ENCODE measurements around the gene PCNT. TPM values are rescaled to one million over a fixed set of nuclear protein-coding genes. Genes with fewer than 3 reads are reported as not detected.

The PCNT gene
- total RNA-seq, 6 donors from 2014 or later: 24.9 to 130 (median 44.4) TPM

DNA sequence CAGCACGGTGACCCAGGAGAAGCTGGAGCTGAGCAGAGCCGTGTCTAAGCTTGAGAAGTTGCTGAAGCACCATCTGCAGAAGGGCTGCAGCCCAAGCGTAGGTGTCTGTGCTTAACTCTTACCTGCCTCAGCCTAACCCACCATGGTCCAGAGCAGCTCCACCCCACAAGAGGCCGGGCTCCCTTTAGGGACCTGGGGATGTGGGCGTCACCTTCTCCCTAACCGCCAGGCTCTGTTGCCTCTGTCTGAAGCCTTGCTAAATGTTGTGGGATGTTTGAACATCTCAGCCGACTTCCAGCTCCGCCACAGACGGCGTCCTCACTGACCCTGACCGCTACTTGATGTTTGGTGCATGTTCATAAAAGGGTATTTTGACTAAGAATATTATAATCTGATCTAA lies 114.3 kb downstream of the PCNT start:
- no peak overlapping the region for H3K27ac ChIP-seq
- no peak for ATAC-seq (ENCODE audit: low FRiP score in 2 of 2)
- no peak overlapping the region for H3K4me3 ChIP-seq
- DNase-seq: no peak
- H3K36me3 ChIP-seq: peaks cover 11 to 93% (median 72%) of the 10 kb centered on the region in 4 donors
- TF ChIP-seq POLR2AphosphoS5 (IDR thresholded peaks at IDR 0.05) (no peak), POLR2A (IDR thresholded peaks at IDR 0.05) (no peak), EP300 (IDR thresholded peaks at IDR 0.05) (no peak)
- TF ChIP-seq, protein P1, sequence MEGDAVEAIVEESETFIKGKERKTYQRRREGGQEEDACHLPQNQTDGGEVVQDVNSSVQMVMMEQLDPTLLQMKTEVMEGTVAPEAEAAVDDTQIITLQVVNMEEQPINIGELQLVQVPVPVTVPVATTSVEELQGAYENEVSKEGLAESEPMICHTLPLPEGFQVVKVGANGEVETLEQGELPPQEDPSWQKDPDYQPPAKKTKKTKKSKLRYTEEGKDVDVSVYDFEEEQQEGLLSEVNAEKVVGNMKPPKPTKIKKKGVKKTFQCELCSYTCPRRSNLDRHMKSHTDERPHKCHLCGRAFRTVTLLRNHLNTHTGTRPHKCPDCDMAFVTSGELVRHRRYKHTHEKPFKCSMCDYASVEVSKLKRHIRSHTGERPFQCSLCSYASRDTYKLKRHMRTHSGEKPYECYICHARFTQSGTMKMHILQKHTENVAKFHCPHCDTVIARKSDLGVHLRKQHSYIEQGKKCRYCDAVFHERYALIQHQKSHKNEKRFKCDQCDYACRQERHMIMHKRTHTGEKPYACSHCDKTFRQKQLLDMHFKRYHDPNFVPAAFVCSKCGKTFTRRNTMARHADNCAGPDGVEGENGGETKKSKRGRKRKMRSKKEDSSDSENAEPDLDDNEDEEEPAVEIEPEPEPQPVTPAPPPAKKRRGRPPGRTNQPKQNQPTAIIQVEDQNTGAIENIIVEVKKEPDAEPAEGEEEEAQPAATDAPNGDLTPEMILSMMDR (IDR thresholded peaks at IDR 0.05): no peak
- H3K9me3 ChIP-seq: no peaks in the 10 kb centered on the region
- 93 to 95% methylated on average over 11 of the region's 11 CpGs for WGBS, 2 donors
- no peaks in the 10 kb centered on the region for H3K4me1 ChIP-seq
- H3K27me3 ChIP-seq: no peaks in the 10 kb centered on the region

DNA sequence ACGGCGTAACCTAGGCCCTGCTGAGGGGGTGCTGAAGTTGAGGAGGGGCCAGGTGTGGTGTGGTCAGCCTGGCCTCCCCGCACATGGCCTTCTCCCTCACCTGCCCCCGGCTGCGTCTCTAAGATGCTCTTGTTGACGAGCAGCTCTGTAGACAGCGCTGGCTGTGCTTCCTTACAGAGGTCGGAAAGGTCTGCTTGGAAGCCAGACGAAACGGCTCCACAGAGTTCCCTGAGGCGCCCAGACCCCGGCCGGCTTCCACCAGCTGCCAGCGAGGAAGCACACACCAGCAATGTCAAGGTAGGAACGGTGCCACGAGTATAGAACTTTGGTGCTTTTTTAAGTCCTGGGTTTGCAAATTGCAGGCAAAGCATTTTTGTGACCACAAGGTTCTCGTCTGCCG lies 116.0 kb downstream of the PCNT start:
- Histone ChIP-seq H3K4me1 (no peaks in the 10 kb centered on the region), H3K9me3 (no peaks in the 10 kb centered on the region), H3K36me3 (peaks cover 11 to 87% (median 67%) of the 10 kb centered on the region in 4 donors), H3K4me3 (no peak overlapping the region), H3K27me3 (no peaks in the 10 kb centered on the region), H3K27ac (no peak overlapping the region)
- no peak for TF ChIP-seq POLR2AphosphoS5 (IDR thresholded peaks at IDR 0.05)
- TF ChIP-seq EP300 (IDR thresholded peaks at IDR 0.05): no peak
- TF ChIP-seq POLR2A (IDR thresholded peaks at IDR 0.05): no peak
- TF ChIP-seq, protein P1 (IDR thresholded peaks at IDR 0.05): no peak
- ATAC-seq (ENCODE audit: low FRiP score in 2 of 2) (no peak), DNase-seq (no peak)
- WGBS, 2 donors: 91 to 95% methylated on average over 17 to 18 of the region's 18 CpGs

DNA sequence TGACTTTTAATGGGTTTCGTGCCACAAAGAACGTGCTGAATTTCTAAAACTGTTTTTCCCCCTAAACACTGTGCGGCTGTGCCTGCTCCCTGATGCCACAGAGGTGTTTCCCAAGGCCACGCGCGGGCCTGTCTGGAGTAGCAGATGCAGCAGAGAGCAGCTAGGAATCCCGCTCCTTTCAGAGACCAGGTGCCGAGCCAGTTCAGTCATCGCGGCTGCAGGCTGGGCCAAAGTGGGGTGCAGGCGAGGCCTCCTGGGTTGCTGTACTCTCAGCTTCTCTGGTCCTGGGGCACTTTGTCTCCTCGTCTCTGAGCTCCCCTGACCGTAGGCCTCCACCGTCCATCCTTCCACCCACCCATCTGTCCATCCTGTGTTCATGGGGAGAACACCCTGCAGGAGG lies 117.4 kb downstream of the PCNT start:
- Histone ChIP-seq H3K4me1 (no peaks in the 10 kb centered on the region), H3K36me3 (peaks cover 11 to 83% (median 62%) of the 10 kb centered on the region in 4 donors), H3K27ac (no peak overlapping the region), H3K27me3 (no peaks in the 10 kb centered on the region), H3K9me3 (no peaks in the 10 kb centered on the region), H3K4me3 (no peak overlapping the region)
- WGBS, 2 donors: 96% methylated on average over 14 of the region's 14 CpGs
- DNase-seq: no peak
- ATAC-seq (ENCODE audit: low FRiP score in 2 of 2): no peak
- TF ChIP-seq, protein P1 (IDR thresholded peaks at IDR 0.05): no peak
- TF ChIP-seq EP300 (IDR thresholded peaks at IDR 0.05) (no peak), POLR2A (IDR thresholded peaks at IDR 0.05) (no peak), POLR2AphosphoS5 (IDR thresholded peaks at IDR 0.05) (no peak)

DNA sequence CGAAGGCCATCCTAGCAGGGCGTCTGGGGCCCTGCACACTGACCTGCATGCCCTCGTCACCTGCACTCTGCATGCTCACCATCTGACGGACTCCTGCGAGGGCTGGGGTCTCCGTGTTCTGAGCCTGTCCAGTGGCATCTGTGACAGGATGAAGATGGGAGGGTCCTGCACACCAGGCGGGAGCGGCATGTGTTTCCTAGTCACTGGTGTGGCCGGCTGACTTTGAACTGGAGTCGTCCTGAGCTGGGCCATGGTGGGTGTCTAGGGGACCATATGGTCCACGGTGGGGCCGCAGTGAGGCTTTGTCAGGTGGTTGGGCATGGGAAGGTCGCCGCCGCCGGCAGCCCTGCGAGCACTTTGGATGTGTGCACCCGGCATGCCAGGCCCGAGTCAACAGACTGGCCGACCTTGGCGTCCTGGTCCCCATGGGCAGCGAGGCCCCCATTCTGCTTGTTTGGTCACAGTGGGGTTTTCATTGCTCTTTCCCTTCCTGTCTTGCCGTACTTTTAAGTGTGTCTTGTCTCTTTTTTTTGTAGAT lies 118.1 kb downstream of the PCNT start:
- Histone ChIP-seq H3K27me3 (no peaks in the 10 kb centered on the region), H3K9me3 (no peaks in the 10 kb centered on the region), H3K4me1 (no peaks in the 10 kb centered on the region), H3K27ac (no peak overlapping the region), H3K4me3 (no peak overlapping the region), H3K36me3 (peaks cover 11 to 76% (median 61%) of the 10 kb centered on the region in 4 donors)
- 92 to 94% methylated on average over 10 to 23 of the region's 23 CpGs for WGBS, 2 donors
- DNase-seq (peak in 1 of 2 donors; percentile 76), ATAC-seq (ENCODE audit: low FRiP score in 2 of 2) (no peak)
- no peak for TF ChIP-seq EP300 (IDR thresholded peaks at IDR 0.05)
- no peak for TF ChIP-seq POLR2AphosphoS5 (IDR thresholded peaks at IDR 0.05)
- TF ChIP-seq, protein P1 (IDR thresholded peaks at IDR 0.05): no peak
- no peak for TF ChIP-seq POLR2A (IDR thresholded peaks at IDR 0.05)

DNA sequence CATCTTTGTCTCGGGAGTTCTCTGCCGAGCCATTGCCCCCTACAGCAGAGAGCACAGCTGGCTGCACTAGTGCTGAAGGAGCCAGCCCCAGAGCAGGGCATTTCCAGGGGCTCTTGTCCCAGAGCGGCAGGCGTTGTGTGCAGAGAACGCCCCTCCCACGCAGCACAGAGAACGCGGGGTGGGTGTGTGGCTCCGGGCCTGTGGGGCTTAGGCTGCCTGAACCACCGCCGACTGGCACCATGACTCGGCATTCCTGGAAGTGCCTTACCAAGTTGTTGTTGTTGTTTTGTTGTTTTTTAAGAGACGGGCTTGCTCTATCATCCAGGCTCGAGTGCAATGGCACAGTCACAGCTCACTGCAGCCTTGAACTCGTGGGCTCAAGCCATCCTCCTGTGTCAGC lies 119.0 kb downstream of the PCNT start:
- no peaks in the 10 kb centered on the region for H3K4me1 ChIP-seq
- ATAC-seq (ENCODE audit: low FRiP score in 2 of 2) (no peak), DNase-seq (no peak)
- WGBS, 2 donors: 85 to 88% methylated on average over 8 to 15 of the region's 15 CpGs
- TF ChIP-seq POLR2AphosphoS5 (IDR thresholded peaks at IDR 0.05) (no peak), POLR2A (IDR thresholded peaks at IDR 0.05) (no peak), EP300 (IDR thresholded peaks at IDR 0.05) (no peak)
- TF ChIP-seq, protein P1 (IDR thresholded peaks at IDR 0.05): no peak
- H3K27me3 ChIP-seq: no peaks in the 10 kb centered on the region
- H3K9me3 ChIP-seq: no peaks in the 10 kb centered on the region
- H3K36me3 ChIP-seq: peaks cover 11 to 67% (median 52%) of the 10 kb centered on the region in 4 donors
- no peak overlapping the region for H3K4me3 ChIP-seq
- no peak overlapping the region for H3K27ac ChIP-seq
